HCT116 (cell line): ENCODE data around the gene ZNF181. TPM values are rescaled to one million over a fixed set of nuclear protein-coding genes. Genes with fewer than 3 reads are reported as not detected.

Source experiments
- ATAC-seq: fragments of 200-7000 bp; cut with Tn5 transposase; 2 replicates; pipeline ENCODE4 v1.9.1; 2020; ENCODE audit warnings: mild to moderate bottlenecking, moderate library complexity
- BruUV-seq: library from RNA; stranded (reverse); fragments of 400-500 nt; replicated peaks from 2 replicates; lab custom pipeline; 2021; lab: Mats Ljungman, UMichigan
- CTCF ChIA-PET: fragments of 300-600 bp; sonication (Branson Sonifier 250); formaldehyde crosslinking; loops from one replicate; lab custom pipeline; 2021; ENCODE audit warnings: antibody characterized with exemption; lab: Charles Lee
- POLR2A ChIA-PET: fragments of 300-600, 350-600 bp; sonication (Branson Sonifier 250); formaldehyde crosslinking; loops from one replicate; lab custom pipeline; 2021; ENCODE audit warnings: antibody characterized with exemption; lab: Charles Lee
- RAD21 ChIA-PET, 2 experiments: fragments of 300-600 bp; sonication (Branson Sonifier 250); formaldehyde crosslinking; loops; one replicate each; lab custom pipeline; 2023; ENCODE audit warnings: low total read pairs in 2 of 2; ENCODE audit not compliant: uncharacterized antibody in 2 of 2, unreplicated experiment in 2 of 2, low non-redundant PET in 1 of 2; lab: Charles Lee
- DNase-seq: peaks from one replicate; pipeline ENCODE4 v3.0.0-alpha.2; 2010; ENCODE audit warnings: low read depth, low spot score
- H2AFZ ChIP-seq: fragments of 200-600 bp; shearing (Covaris generic), sonication (generic); 2 replicates; pipeline ENCODE4 v1.6.1; 2017; ENCODE audit warnings: low read depth, mixed run types, mixed read lengths, antibody characterized with exemption, low read length; ENCODE audit not compliant: poor library complexity, severe bottlenecking
- H3K27ac ChIP-seq: 2 replicates; pipeline ENCODE4 v1.5.1; 2012; ENCODE audit warnings: low read depth, low read length
- H3K27me3 ChIP-seq: fragments of 200-600 bp; sonication (generic); 2 replicates; pipeline ENCODE4 v1.6.1; 2016; ENCODE audit warnings: mixed run types, low read length, mixed read lengths; ENCODE audit not compliant: insufficient read depth
- H3K36me3 ChIP-seq, 2 experiments: fragments of 200-500 bp in 1 of 2; fragments of 200-600 bp in 1 of 2; sonication (Bioruptor generic) in 1 of 2; sonication (generic) in 1 of 2; 2 replicates each; pipeline versions ENCODE4 v1.5.1 to v1.6.1; 2014 to 2016; ENCODE audit warnings: low read length in 2 of 2, inconsistent platforms in 1 of 2, mixed read lengths in 1 of 2, mixed run types in 1 of 2; ENCODE audit not compliant: insufficient read depth in 2 of 2, control insufficient read depth in 1 of 2
- H3K4me1 ChIP-seq, 2 experiments: fragments of 200-600 bp in 1 of 2; sonication (generic) in 1 of 2; 2 replicates each; pipeline versions ENCODE4 v1.5.1 to v1.6.1; 2012 to 2017; ENCODE audit warnings: low read length in 2 of 2, inconsistent platforms in 1 of 2, mild to moderate bottlenecking in 1 of 2, mixed read lengths in 1 of 2, mixed run types in 1 of 2, moderate library complexity in 1 of 2; ENCODE audit not compliant: insufficient read depth in 2 of 2, control insufficient read depth in 1 of 2
- H3K4me2 ChIP-seq: fragments of 200-600 bp; sonication (generic); 2 replicates; pipeline ENCODE4 v1.6.1; 2017; ENCODE audit warnings: mixed run types, low read length, mixed read lengths
- H3K4me3 ChIP-seq, 2 experiments: fragments of 200-600 bp in 1 of 2; sonication (generic) in 1 of 2; replicated peaks in 1 of 2; 2 replicates each; pipeline ENCODE4 v1.5.1; 2011 to 2016; ENCODE audit warnings: low read length in 2 of 2, control low read depth in 1 of 2, low read depth in 1 of 2, mild to moderate bottlenecking in 1 of 2, mixed read lengths in 1 of 2, mixed run types in 1 of 2
- H3K79me2 ChIP-seq: fragments of 200-600 bp; sonication (generic); 2 replicates; pipeline ENCODE4 v1.6.1; 2017; ENCODE audit warnings: mild to moderate bottlenecking, mixed run types, low read length, moderate library complexity, mixed read lengths; ENCODE audit not compliant: insufficient read depth
- H3K9ac ChIP-seq: fragments of 200-600 bp; sonication (generic); 2 replicates; pipeline ENCODE4 v1.6.1; 2016; ENCODE audit warnings: low read length, mixed read lengths
- H3K9me2 ChIP-seq: fragments of 200-600 bp; sonication (generic), shearing (Covaris generic); 2 replicates; pipeline ENCODE4 v1.6.1; 2017; ENCODE audit warnings: mixed run types, mild to moderate bottlenecking, moderate library complexity; ENCODE audit not compliant: insufficient read depth
- H3K9me3 ChIP-seq, 2 experiments: fragments of 200-500 bp in 1 of 2; fragments of 200-600 bp in 1 of 2; sonication (Bioruptor generic) in 1 of 2; sonication (generic) in 1 of 2; 2 replicates each; pipeline ENCODE4 v1.6.1; 2014 to 2017; ENCODE audit warnings: low read length in 2 of 2, mixed read lengths in 2 of 2, inconsistent platforms in 1 of 2, low read depth in 1 of 2, mild to moderate bottlenecking in 1 of 2, mixed run types in 1 of 2, moderate library complexity in 1 of 2; ENCODE audit not compliant: control insufficient read depth in 1 of 2, insufficient read depth in 1 of 2
- H4K20me1 ChIP-seq: fragments of 200-600 bp; sonication (generic), shearing (Covaris generic); 2 replicates; pipeline ENCODE4 v1.6.1; 2017; ENCODE audit warnings: mixed run types, mild to moderate bottlenecking, moderate library complexity; ENCODE audit not compliant: insufficient read depth
- CEBPB ChIP-seq: IDR thresholded peaks from 2 replicates; pipeline ENCODE4 v1.6.1; 2012; ENCODE audit warnings: low read depth
- ELF1 ChIP-seq: IDR thresholded peaks from 2 replicates; pipeline ENCODE4 v1.6.1; 2012; ENCODE audit warnings: low read depth, borderline replicate concordance
- EZH2phosphoT487 ChIP-seq: fragments of 200-600 bp; IDR thresholded peaks from 2 replicates; pipeline ENCODE4 v1.6.1; 2018; ENCODE audit warnings: antibody characterized with exemption, borderline replicate concordance
- JUND ChIP-seq: IDR thresholded peaks from 2 replicates; pipeline ENCODE4 v1.6.1; 2012
- POLR2A ChIP-seq: IDR thresholded peaks from 2 replicates; pipeline ENCODE4 v1.7.0; 2011; ENCODE audit warnings: borderline replicate concordance; ENCODE audit not compliant: insufficient read depth, insufficient read length; ENCODE audit errors: extremely low read depth
- POLR2AphosphoS5 ChIP-seq: IDR thresholded peaks from 2 replicates; pipeline ENCODE4 v1.6.1; 2011; ENCODE audit warnings: mild to moderate bottlenecking, low read depth, low read length, moderate library complexity
- RAD21 ChIP-seq: IDR thresholded peaks from 2 replicates; pipeline ENCODE4 v1.6.1; 2012; ENCODE audit warnings: low read depth, mild to moderate bottlenecking
- SP1 ChIP-seq: IDR thresholded peaks from 2 replicates; pipeline ENCODE4 v1.6.1; 2012; ENCODE audit warnings: low read depth
- ZFX ChIP-seq: fragments of 450-650 bp; IDR thresholded peaks from 2 replicates; pipeline ENCODE4 v1.6.1; 2017
- intact Hi-C: fragments of 100-400 bp; cut with micrococcal nuclease; formaldehyde crosslinking; loops from 2 replicates; pipeline ENCODE4 v1.10.0; 2022
- total RNA-seq: library from RNA; stranded (reverse); gene quantifications from one replicate; pipeline ENCODE4 v1.2.1, GENCODE V29; 2021; ENCODE audit not compliant: unreplicated experiment
- TF ChIP-seq, protein P1 (sequence below), 3 experiments: fragments of 200-600 bp in 1 of 3; sonication (generic) in 1 of 3; IDR thresholded peaks in 2 of 3; conservative IDR thresholded peaks in 1 of 3; 2 replicates each; pipeline ENCODE4 v1.5.1; 2012 to 2017; ENCODE audit warnings: low read depth in 2 of 3, low read length in 2 of 3, antibody characterized with exemption in 1 of 3, borderline replicate concordance in 1 of 3, control low read depth in 1 of 3, mild to moderate bottlenecking in 1 of 3, mixed read lengths in 1 of 3, mixed run types in 1 of 3, moderate library complexity in 1 of 3; ENCODE audit not compliant: insufficient read depth in 1 of 3
- TF ChIP-seq, protein P2 (sequence below): IDR thresholded peaks from 2 replicates; pipeline ENCODE4 v1.6.1; 2012

The ZNF181 gene
- total RNA-seq, 1 experiment from 2014 or later: 4.0 TPM

DNA sequence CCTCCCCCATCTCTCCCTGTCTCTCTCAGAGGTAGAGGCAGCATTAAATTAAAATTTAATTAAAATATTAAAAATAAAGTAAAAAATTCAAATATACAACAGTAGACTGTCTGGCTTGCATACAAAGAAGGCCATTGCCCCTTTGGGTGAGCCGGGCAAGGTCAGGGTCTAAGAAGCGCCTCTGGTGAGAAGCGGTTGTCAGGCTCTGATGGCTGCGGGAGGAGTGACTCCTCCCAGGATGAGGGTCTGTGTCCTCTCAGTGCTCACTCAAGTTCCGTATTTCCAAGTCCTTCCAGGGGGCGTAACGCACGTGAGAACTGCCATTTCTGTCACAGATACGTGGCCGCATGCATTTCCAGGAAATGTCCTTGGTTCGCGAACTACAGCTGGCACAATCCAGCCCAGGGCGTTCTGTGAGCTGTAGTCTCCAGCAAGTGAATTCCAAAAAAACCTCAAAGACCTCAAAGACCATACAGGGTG lies 737 bp upstream of the ZNF181 start (continued):
- TF ChIP-seq, protein P1, sequence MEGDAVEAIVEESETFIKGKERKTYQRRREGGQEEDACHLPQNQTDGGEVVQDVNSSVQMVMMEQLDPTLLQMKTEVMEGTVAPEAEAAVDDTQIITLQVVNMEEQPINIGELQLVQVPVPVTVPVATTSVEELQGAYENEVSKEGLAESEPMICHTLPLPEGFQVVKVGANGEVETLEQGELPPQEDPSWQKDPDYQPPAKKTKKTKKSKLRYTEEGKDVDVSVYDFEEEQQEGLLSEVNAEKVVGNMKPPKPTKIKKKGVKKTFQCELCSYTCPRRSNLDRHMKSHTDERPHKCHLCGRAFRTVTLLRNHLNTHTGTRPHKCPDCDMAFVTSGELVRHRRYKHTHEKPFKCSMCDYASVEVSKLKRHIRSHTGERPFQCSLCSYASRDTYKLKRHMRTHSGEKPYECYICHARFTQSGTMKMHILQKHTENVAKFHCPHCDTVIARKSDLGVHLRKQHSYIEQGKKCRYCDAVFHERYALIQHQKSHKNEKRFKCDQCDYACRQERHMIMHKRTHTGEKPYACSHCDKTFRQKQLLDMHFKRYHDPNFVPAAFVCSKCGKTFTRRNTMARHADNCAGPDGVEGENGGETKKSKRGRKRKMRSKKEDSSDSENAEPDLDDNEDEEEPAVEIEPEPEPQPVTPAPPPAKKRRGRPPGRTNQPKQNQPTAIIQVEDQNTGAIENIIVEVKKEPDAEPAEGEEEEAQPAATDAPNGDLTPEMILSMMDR (IDR thresholded peaks at IDR 0.05 in 2 of 3, conservative IDR thresholded peaks at IDR 0.05 in 1 of 3; ENCODE audit: borderline replicate concordance in 1 of 3, insufficient read depth in 1 of 3, low read depth in 2 of 3, low read length in 2 of 3): no peak
- TF ChIP-seq JUND: no peak
- TF ChIP-seq ELF1: no peak
- TF ChIP-seq, protein P2, sequence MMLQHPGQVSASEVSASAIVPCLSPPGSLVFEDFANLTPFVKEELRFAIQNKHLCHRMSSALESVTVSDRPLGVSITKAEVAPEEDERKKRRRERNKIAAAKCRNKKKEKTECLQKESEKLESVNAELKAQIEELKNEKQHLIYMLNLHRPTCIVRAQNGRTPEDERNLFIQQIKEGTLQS: no peak

DNA sequence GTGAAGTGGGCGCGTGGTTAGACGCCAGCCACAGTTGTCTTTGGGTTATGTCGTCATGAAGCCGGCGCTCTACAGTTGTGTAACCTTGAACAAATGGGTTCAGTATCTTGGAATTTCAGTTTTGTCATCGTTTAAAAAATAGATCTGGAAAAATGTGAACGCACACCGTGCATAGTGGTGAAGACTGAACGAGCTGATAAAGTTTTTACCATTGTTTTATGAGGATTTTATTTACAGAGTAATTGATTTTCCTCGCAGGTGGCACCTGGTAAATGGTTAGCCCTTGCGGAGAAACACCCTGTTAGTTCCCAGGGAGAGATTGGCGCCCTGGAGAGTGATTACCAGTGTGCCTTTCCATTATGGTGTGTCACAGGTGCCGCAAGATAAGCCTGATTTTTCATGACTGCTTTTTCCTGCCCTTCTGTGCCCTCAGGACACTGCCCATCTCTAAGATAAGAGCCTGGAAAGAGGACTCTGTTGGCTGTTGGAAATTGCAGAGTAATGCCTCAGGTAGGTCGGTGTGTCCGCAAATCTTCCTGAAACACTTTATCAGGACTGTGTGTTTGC lies 577 bp downstream of the ZNF181 start:
- ChIA-PET RAD21 (no interaction called here), POLR2A (no interaction called here)
- no peaks in the 10 kb centered on the region for H3K9me2 ChIP-seq
- TF ChIP-seq POLR2A: no peak
- no peak for TF ChIP-seq CEBPB
- no peak for TF ChIP-seq POLR2AphosphoS5
- TF ChIP-seq ZFX: peak; percentile 77; the same call in 1 of the 2 replicates
- no peak for TF ChIP-seq RAD21
- no peak for TF ChIP-seq EZH2phosphoT487
- no peak for TF ChIP-seq SP1
- TF ChIP-seq, protein P1 (IDR thresholded peaks at IDR 0.05 in 2 of 3, conservative IDR thresholded peaks at IDR 0.05 in 1 of 3; ENCODE audit: borderline replicate concordance in 1 of 3, insufficient read depth in 1 of 3, low read depth in 2 of 3, low read length in 2 of 3): no peak
- no peak for TF ChIP-seq ELF1
- TF ChIP-seq, all 23 proteins: peak for 1
- Histone ChIP-seq H3K9me3 (peaks cover 0 to 4% of the 10 kb centered on the region in 2 experiments; a peak in 1 of 4 replicates), H3K27me3 (no peaks in the 10 kb centered on the region), H3K79me2 (no peaks in the 10 kb centered on the region), H2AFZ (peak overlapping the region; percentile 47), H3K4me3 (peak overlapping the region; percentile 50 to 70), H3K4me2 (peak overlapping the region; percentile 93), H3K9ac (peak overlapping the region; percentile 71), H4K20me1 (no peaks in the 10 kb centered on the region), H3K36me3 (no peaks in the 10 kb centered on the region), H3K4me1 (peaks cover 4 to 17% of the 10 kb centered on the region in 2 experiments; a peak in 2 of 4 replicates), H3K27ac (peak overlapping the region; percentile 72)
- CTCF ChIA-PET: no interaction called here
- intact Hi-C loops: no loop called here
- DNase-seq (no peak), ATAC-seq (no peak)
- BruUV-seq: TSS peak; percentile 51
